Skeletal muscle tissue (tissue), 4 donors: ENCODE results near the gene SULT2A1. TPM values are rescaled to one million over a fixed set of nuclear protein-coding genes. Genes with fewer than 3 reads are reported as not detected.
"Not testable (repeated sequence)": the region's sequence is repeated elsewhere in the genome, so short reads cannot be mapped to it uniquely, and the experiment has no call there.

Source experiments
- H3K27ac ChIP-seq: one replicate; pipeline ENCODE4 v1.7.0; 2013; ENCODE audit warnings: mild to moderate bottlenecking, low read depth, low read length, inconsistent platforms
- H3K27me3 ChIP-seq, 3 donors: one replicate each; pipeline ENCODE4 v1.7.0; 2013; ENCODE audit warnings: low read length in 3 of 3; ENCODE audit not compliant: control insufficient read depth in 3 of 3, insufficient read depth in 3 of 3
- H3K36me3 ChIP-seq, 3 donors: one replicate each; pipeline ENCODE4 v1.7.0; 2013; ENCODE audit warnings: low read length in 3 of 3; ENCODE audit not compliant: control insufficient read depth in 3 of 3, insufficient read depth in 3 of 3
- H3K4me1 ChIP-seq, 3 donors: one replicate each; pipeline ENCODE4 v1.7.0; 2013; ENCODE audit warnings: low read length in 3 of 3, mild to moderate bottlenecking in 3 of 3; ENCODE audit not compliant: control insufficient read depth in 3 of 3, insufficient read depth in 3 of 3
- H3K4me3 ChIP-seq, 3 donors: one replicate each; pipeline ENCODE4 v1.7.0; 2013; ENCODE audit warnings: low read length in 3 of 3
- H3K9ac ChIP-seq, 3 donors: one replicate each; pipeline ENCODE4 v1.7.0; 2013; ENCODE audit warnings: low read length in 3 of 3, mild to moderate bottlenecking in 3 of 3, moderate library complexity in 2 of 3, low read depth in 1 of 3
- H3K9me3 ChIP-seq, 3 donors: one replicate each; pipeline ENCODE4 v1.7.0; 2013; ENCODE audit warnings: low read length in 3 of 3; ENCODE audit not compliant: control insufficient read depth in 3 of 3
- total RNA-seq: library from RNA; depleted of rRNA; stranded (reverse); fragments of >200 nt; gene quantifications from one replicate; pipeline ENCODE4 v1.2.3, GENCODE V29; 2014
- donor health status: Osteomylitis.

The SULT2A1 gene, protein sequence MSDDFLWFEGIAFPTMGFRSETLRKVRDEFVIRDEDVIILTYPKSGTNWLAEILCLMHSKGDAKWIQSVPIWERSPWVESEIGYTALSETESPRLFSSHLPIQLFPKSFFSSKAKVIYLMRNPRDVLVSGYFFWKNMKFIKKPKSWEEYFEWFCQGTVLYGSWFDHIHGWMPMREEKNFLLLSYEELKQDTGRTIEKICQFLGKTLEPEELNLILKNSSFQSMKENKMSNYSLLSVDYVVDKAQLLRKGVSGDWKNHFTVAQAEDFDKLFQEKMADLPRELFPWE
- total RNA-seq, result not detected

DNA sequence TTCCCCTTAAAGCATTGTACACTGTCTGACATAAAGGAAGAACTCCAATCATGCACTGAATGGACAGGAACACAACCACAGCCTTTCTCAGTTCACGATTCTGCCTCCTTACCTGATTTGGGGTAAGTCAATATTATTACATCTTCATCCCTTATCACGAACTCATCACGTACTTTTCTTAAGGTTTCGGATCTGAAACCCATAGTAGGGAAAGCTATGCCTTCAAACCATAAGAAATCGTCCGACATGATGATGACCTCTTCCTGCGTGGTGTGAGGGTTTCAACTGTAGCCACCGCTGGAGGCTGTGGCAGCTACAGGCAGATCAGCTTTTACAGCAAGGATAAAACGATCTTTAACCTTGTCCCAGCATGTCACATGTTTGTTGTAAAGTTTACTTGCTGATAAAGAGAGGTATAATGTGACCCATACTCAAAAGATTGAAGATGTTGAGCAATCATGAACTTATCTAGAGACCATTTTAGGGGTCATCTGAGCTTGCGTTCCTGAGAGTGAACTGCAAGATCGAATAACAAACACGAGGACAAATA, at the start of gene SULT2A1:
TSS of gene SULT2A1 (minus strand) at position 306 of the 550 bp plus-strand sequence. CDS start at position 248, 58 bp downstream.
- Histone ChIP-seq H3K4me1 (no peaks in the 10 kb centered on the region), H3K9me3 (peaks cover 0 to 2% (median 0%) of the 10 kb centered on the region in 3 donors), H3K27ac (no peak within 1 kb of the TSS), H3K36me3 (no peaks in the 10 kb centered on the region), H3K4me3 (peak within 1 kb of the TSS in 1 of 3 donors; percentile 9), H3K27me3 (peaks cover 3 to 6% (median 4%) of the 10 kb centered on the region in 3 donors), H3K9ac (no peak within 1 kb of the TSS)

DNA sequence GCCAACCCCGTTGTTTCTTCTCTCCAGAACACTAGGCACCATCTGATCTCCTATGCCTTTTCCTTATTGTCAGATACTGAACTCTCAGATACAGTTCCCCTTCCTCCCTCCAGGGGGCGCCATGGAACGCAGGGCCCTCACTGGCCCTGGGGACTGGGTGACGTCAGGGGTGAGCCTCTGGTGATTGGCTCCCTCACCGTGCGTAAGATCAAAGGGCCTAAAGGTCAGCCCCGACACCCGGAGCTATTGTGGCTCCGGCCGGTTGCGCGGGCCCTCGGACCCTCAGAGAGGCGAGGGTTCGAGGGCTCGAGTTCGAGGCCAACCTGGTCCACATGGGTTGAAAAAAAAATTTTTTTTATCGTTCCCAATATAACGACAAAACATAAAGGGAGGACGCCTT, 42.5 kb upstream of the SULT2A1 start:
- not testable (repeated sequence) for H3K9me3 ChIP-seq, H3K4me1 ChIP-seq, H3K36me3 ChIP-seq, H3K27me3 ChIP-seq, H3K4me3 ChIP-seq, H3K9ac ChIP-seq, H3K27ac ChIP-seq

DNA sequence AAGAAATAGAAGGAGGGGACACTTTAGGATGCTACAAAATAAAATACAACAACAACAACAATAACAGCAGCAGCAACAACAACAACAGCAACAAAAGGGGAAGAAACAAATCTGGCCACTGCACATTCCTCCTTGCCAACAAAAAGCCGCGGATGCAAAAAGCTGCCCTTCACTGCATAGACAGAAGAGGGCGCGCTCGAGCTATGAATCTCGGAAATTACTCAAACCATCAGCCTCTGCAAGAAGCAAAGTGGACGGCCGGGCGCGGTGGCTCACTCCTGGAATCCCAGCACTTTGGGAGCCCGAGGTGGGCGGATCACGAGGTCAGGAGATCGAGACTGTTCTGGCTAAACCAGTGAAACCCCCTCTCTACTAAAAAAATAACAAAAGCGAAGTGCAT, 34.0 kb upstream of the SULT2A1 start:
- not testable (repeated sequence) for H3K9me3 ChIP-seq, H3K36me3 ChIP-seq, H3K4me3 ChIP-seq, H3K9ac ChIP-seq, H3K27ac ChIP-seq, H3K27me3 ChIP-seq, H3K4me1 ChIP-seq

DNA sequence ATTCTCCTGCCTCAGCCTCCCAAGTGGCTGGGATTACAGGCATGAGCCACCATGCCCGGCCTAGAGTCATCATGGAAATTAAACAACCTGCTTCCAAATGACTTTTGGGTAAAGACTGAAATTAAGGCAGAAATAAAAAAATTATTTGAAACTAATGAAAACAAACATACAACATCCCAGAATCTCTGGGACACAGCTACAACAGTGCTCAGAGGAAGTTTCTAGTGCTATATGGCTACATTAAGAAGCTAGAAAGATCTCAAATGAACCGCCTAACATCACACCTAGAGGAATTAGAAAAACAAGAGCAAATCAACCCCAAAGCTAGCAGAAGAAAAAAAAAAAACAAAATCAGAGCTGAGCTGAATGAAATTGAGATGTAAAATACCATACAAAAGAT, 24.1 kb upstream of the SULT2A1 start:
- H3K36me3 ChIP-seq, H3K27me3 ChIP-seq, H3K4me3 ChIP-seq, H3K4me1 ChIP-seq, H3K27ac ChIP-seq, H3K9me3 ChIP-seq, H3K9ac ChIP-seq: not testable (repeated sequence)

DNA sequence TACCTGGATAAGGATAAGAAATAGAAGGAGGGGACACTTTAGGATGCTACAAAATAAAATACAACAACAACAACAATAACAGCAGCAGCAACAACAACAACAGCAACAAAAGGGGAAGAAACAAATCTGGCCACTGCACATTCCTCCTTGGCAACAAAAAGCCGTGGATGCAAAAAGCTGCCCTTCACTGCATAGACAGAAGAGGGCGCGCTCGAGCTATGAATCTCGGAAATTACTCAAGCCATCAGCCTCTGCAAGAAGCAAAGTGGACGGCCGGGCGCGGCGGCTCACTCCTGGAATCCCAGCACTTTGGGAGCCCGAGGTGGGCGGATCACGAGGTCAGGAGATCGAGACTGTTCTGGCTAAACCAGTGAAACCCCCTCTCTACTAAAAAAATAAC, 23.2 kb upstream of the SULT2A1 start:
- not testable (repeated sequence) for H3K4me3 ChIP-seq, H3K27ac ChIP-seq, H3K9me3 ChIP-seq, H3K4me1 ChIP-seq, H3K36me3 ChIP-seq, H3K9ac ChIP-seq, H3K27me3 ChIP-seq

DNA sequence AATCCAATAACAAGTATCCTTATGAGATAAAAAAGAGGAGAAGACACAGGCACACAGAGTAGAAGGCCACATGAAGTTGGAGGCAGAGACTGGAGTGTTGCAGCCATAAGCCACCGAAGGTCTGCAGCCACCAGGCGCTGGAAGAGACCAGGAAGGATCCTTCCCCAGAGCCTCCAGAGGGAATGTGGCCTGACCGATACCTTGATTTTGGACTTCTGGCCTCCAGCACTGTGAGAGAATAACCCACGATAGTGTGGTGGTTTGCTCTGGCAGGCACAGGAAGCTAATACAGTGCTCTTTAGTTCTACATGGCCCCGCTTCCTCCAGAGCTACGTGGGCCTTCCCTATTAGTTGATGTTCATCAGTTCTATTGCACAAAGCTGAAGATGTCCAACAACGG, 15.3 kb upstream of the SULT2A1 start:
- peaks cover 0 to 9% (median 5%) of the 10 kb centered on the region in 3 donors for H3K27me3 ChIP-seq
- no peak overlapping the region for H3K27ac ChIP-seq
- H3K36me3 ChIP-seq, result no peaks in the 10 kb centered on the region
- no peak overlapping the region for H3K4me3 ChIP-seq
- peaks cover 0 to 4% (median 1%) of the 10 kb centered on the region in 3 donors for H3K9me3 ChIP-seq
- no peaks in the 10 kb centered on the region for H3K4me1 ChIP-seq
- H3K9ac ChIP-seq, result no peak overlapping the region

DNA sequence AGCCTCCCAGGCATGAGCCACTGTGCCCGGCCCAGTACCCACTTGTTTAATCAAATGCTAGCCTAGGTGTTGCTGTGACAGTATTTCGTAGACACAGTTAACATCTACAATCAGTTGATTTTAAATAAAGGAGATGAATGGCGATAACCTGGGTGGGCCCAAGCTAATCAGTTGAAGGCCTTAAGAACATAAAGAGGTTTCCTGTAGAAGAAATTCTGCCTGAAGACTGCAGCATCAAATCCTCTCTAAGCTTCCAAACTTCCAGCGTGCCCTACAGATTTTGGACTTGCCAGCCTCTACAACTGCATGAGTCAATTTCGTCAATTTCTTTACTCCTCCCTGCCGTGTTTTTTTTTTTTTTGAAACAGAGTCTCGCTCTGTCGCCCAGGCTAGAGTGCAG, 13.2 kb upstream of the SULT2A1 start:
- no peak overlapping the region for H3K27ac ChIP-seq
- peaks cover 0 to 9% (median 5%) of the 10 kb centered on the region in 3 donors for H3K27me3 ChIP-seq
- no peak overlapping the region for H3K9ac ChIP-seq
- H3K9me3 ChIP-seq, result peaks cover 3 to 10% (median 4%) of the 10 kb centered on the region in 3 donors
- no peaks in the 10 kb centered on the region for H3K4me1 ChIP-seq
- no peak overlapping the region for H3K4me3 ChIP-seq
- no peaks in the 10 kb centered on the region for H3K36me3 ChIP-seq

DNA sequence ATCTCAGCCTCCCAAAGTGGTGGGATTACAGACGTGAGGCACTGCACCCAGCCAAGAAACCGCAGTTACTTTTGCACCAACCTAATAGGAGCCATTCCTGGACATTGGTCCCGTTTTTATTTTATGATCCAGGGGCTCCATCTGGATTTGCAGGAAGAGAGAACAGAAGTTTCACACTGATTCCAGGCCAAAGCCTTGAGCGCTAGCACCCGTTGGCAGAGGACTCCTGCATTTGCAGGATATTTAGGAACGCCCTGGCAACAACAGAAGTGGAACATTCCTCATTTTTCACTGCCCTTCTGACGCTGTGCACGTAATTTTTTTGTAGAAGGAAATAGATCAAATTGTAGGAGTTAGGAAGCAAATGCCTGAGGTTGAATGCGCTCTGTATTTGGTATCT, 11.7 kb upstream of the SULT2A1 start:
- Histone ChIP-seq H3K9ac (no peak overlapping the region), H3K27ac (no peak overlapping the region), H3K4me3 (no peak overlapping the region), H3K36me3 (no peaks in the 10 kb centered on the region), H3K4me1 (no peaks in the 10 kb centered on the region), H3K27me3 (peaks cover 0 to 9% (median 5%) of the 10 kb centered on the region in 3 donors), H3K9me3 (peaks cover 3 to 10% (median 4%) of the 10 kb centered on the region in 3 donors)

DNA sequence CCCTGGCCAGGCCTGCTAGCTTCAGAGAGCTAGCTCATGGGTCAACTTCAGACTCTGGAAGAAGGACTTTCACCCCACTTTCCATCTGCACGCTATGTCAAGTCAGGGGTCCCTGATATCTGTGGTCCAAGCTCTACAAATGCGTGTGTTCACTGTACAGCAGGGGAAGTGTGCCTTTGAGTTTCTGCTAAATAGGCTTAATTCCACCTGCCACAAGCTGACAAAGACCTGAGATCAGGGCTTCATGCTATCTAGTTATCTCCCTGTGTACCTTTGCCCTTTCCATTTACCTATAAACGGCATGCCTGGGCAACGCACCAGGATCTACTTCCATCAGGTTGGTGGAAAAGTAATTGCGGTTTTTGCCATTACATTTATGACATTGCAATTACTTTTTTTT, 10.7 kb upstream of the SULT2A1 start:
- no peak overlapping the region for H3K4me3 ChIP-seq
- H3K9me3 ChIP-seq, result peaks cover 3 to 13% (median 8%) of the 10 kb centered on the region in 3 donors
- H3K4me1 ChIP-seq, result no peaks in the 10 kb centered on the region

DNA sequence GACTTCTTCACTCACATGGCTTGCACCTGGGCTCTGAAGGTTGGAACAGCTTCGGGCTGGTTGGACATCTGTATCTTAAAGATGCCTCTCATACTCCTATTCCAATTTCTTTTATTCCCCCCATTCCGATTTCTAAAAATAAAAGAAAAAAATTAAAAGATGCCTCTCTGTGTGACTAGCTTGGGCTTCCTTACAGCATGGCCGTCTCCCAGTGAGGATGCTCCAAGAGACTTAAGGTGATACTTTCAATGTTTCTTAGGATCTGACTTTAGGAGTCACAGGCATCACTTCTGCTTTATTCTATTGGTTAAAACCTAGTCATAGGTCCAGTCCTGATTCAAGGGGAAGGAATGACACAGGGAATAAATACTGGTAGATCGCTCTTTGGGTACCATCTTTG, 9.9 kb upstream of the SULT2A1 start:
- Histone ChIP-seq H3K4me3 (no peak overlapping the region), H3K9me3 (peaks cover 3 to 13% (median 8%) of the 10 kb centered on the region in 3 donors), H3K36me3 (no peaks in the 10 kb centered on the region)

More for the DNA sequence above, 10.7 kb upstream of the SULT2A1 start:
- Histone ChIP-seq H3K27me3 (peaks cover 0 to 4% (median 3%) of the 10 kb centered on the region in 3 donors), H3K36me3 (no peaks in the 10 kb centered on the region), H3K9ac (no peak overlapping the region), H3K27ac (no peak overlapping the region)

More for the DNA sequence above, 9.9 kb upstream of the SULT2A1 start:
- Histone ChIP-seq H3K27me3 (peaks cover 0 to 4% (median 3%) of the 10 kb centered on the region in 3 donors), H3K4me1 (no peaks in the 10 kb centered on the region), H3K9ac (no peak overlapping the region), H3K27ac (no peak overlapping the region)
